Measurements from ENCODE around the gene STAT1.
A peak's percentile ranks its signal among the peaks of the same experiment; 100 is the strongest.

STAT1 gene

DNA sequence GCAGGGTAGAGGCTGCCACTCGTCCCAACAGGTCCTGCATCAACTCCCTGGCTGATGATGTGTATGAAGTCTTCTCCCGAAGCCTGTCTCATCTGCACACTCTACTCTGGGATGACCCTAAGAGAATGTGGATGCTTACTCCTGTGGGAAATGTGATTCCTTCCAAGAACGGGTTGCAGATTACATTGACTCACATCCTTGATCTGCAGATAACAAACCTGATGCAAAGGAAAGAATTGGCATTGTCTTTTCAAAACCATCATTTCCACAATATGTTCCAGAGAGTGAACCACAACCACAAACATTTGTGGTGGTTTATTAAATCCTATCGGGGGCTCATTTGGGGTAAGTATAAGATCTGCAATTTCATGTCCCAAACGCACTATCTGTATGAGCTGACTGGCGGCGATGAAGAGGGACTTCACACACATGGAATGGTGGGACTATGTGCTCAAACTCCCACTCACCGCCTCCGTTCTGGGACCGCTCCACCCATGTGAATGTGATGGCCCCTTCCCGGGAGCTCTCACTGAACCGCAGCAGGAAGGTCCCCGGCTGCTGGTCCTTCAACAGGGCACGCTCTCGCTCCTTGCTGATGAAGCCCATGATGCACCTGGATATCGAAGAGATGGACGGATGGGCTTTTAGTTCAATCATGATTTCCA lies 35.5 kb downstream of the STAT1 start:
- peak overlapping the region; percentile 41 for H4K91ac ChIP-seq (ENCODE audit: low read depth, low read length)
- peaks cover 9 to 25% of the 10 kb centered on the region in 2 experiments for H3K4me1 ChIP-seq (ENCODE audit: control insufficient read depth in 1 of 2, insufficient read depth in 2 of 2, low read length in 2 of 2)
- H2AK5ac ChIP-seq (ENCODE audit: low read length), result peak overlapping the region; percentile 8
- no peaks in the 10 kb centered on the region for H3K79me2 ChIP-seq (ENCODE audit: control insufficient read depth, insufficient read depth, low read length, poor library complexity)
- no peak overlapping the region for H2BK120ac ChIP-seq (ENCODE audit: insufficient read depth, low read length, poor library complexity)
- H3K18ac ChIP-seq (ENCODE audit: low read length), result peak overlapping the region; percentile 74
- no CpG with 5 or more reads among the region's 17 CpGs for WGBS (ENCODE audit: extremely low coverage, insufficient coverage, insufficient read length)
- H4K12ac ChIP-seq (ENCODE audit: low read depth, low read length), result no peak overlapping the region
- H2BK5ac ChIP-seq (ENCODE audit: low read depth, low read length, poor library complexity), result peak overlapping the region; percentile 56
- no peak overlapping the region for H2AFZ ChIP-seq (ENCODE audit: insufficient read depth, low read length, poor library complexity)
- peaks cover 9 to 24% of the 10 kb centered on the region in 2 experiments for H3K36me3 ChIP-seq (ENCODE audit: control insufficient read depth in 1 of 2, insufficient read depth in 2 of 2, low read length in 2 of 2)
- DNase-seq, result no peak
- H3K23ac ChIP-seq (ENCODE audit: low read length), result no peak overlapping the region
- H3K9ac ChIP-seq (ENCODE audit: low read length), result no peak overlapping the region
- H3K27ac ChIP-seq (ENCODE audit: low read depth, low read length), result no peak overlapping the region
- H2BK12ac ChIP-seq (ENCODE audit: low read length), result peak overlapping the region; percentile 48
- H3K4me2 ChIP-seq (ENCODE audit: low read length), result no peak overlapping the region
- peaks cover 2% of the 10 kb centered on the region for H3K9me3 ChIP-seq (ENCODE audit: insufficient read depth, low read depth, low read length)
- peaks cover 10% of the 10 kb centered on the region for H3K79me1 ChIP-seq (ENCODE audit: low read length)
- H3K4me3 ChIP-seq (ENCODE audit: low read depth, low read length), result no peak overlapping the region
- H3K14ac ChIP-seq (ENCODE audit: low read length), result peak overlapping the region; percentile 19
- no peaks in the 10 kb centered on the region for H3K27me3 ChIP-seq (ENCODE audit: insufficient read depth, low read length)
- no peak overlapping the region for H4K8ac ChIP-seq (ENCODE audit: low read depth, low read length)
- no peak overlapping the region for H3K4ac ChIP-seq (ENCODE audit: low read depth, low read length)

DNA sequence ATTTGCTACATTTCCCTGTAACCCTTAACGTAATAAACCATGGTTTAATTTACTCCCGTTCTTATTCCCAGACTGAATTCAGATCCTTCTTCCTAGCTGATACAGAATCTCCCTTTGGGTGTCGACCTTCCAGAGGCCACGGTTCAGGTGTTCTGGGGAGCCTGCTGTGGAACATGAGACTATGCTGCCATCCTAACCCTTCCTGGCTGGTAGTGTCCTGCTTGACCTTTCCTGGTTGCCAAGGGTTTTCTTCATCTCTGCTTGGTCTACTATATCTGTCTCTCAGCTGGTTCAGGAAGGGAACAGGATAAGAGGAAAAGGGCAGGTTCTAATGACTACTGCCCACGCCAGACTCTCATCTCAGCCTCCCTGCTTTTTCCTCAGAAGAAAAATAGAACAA lies 36.5 kb downstream of the STAT1 start:
- Histone ChIP-seq H3K4ac (ENCODE audit: low read depth, low read length) (no peak overlapping the region), H3K36me3 (ENCODE audit: control insufficient read depth in 1 of 2, insufficient read depth in 2 of 2, low read length in 2 of 2) (peaks cover 7 to 17% of the 10 kb centered on the region in 2 experiments), H2BK5ac (ENCODE audit: low read depth, low read length, poor library complexity) (no peak overlapping the region), H3K27ac (ENCODE audit: low read depth, low read length) (no peak overlapping the region), H4K8ac (ENCODE audit: low read depth, low read length) (no peak overlapping the region), H3K4me2 (ENCODE audit: low read length) (no peak overlapping the region), H2BK120ac (ENCODE audit: insufficient read depth, low read length, poor library complexity) (no peak overlapping the region), H3K18ac (ENCODE audit: low read length) (peak overlapping the region; percentile 9), H3K23ac (ENCODE audit: low read length) (no peak overlapping the region), H3K9me3 (ENCODE audit: insufficient read depth, low read depth, low read length) (no peaks in the 10 kb centered on the region), H4K12ac (ENCODE audit: low read depth, low read length) (no peak overlapping the region), H4K91ac (ENCODE audit: low read depth, low read length) (no peak overlapping the region), H3K4me3 (ENCODE audit: low read depth, low read length) (no peak overlapping the region), H2BK12ac (ENCODE audit: low read length) (peak overlapping the region; percentile 93), H3K9ac (ENCODE audit: low read length) (no peak overlapping the region), H3K79me1 (ENCODE audit: low read length) (peaks cover 10% of the 10 kb centered on the region), H3K14ac (ENCODE audit: low read length) (no peak overlapping the region), H2AK5ac (ENCODE audit: low read length) (no peak overlapping the region), H2AFZ (ENCODE audit: insufficient read depth, low read length, poor library complexity) (no peak overlapping the region), H3K79me2 (ENCODE audit: control insufficient read depth, insufficient read depth, low read length, poor library complexity) (no peaks in the 10 kb centered on the region), H3K27me3 (ENCODE audit: insufficient read depth, low read length) (no peaks in the 10 kb centered on the region), H3K4me1 (ENCODE audit: control insufficient read depth in 1 of 2, insufficient read depth in 2 of 2, low read length in 2 of 2) (peaks cover 9 to 25% of the 10 kb centered on the region in 2 experiments)
- DNase-seq, result no peak
- WGBS (ENCODE audit: extremely low coverage, insufficient coverage, insufficient read length), result no CpG with 5 or more reads among the region's 5 CpGs

DNA sequence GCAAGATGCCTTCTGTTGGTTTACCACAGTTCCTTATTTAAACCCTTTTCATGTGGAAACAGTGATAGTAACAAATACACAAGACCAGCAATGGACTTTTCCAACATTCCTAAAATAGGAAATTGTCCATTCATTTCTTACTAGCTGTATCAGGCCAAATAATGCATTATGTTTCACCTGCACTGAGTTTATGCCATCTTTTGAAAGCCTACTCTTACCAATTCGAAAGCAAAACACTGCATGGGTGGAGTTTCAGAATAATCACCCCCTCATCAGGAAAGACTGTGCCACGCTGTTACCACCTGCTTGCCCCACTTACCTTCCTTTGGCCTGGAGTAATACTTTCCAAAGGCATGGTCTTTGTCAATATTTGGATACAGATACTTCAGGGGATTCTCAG lies 37.5 kb downstream of the STAT1 start:
- H4K8ac ChIP-seq (ENCODE audit: low read depth, low read length), result no peak overlapping the region
- H2BK120ac ChIP-seq (ENCODE audit: insufficient read depth, low read length, poor library complexity), result no peak overlapping the region
- DNase-seq, result no peak
- no peak overlapping the region for H2AFZ ChIP-seq (ENCODE audit: insufficient read depth, low read length, poor library complexity)
- no peak overlapping the region for H3K27ac ChIP-seq (ENCODE audit: low read depth, low read length)
- no peak overlapping the region for H3K18ac ChIP-seq (ENCODE audit: low read length)
- peaks cover 13 to 19% of the 10 kb centered on the region in 2 experiments for H3K36me3 ChIP-seq (ENCODE audit: control insufficient read depth in 1 of 2, insufficient read depth in 2 of 2, low read length in 2 of 2)
- no peak overlapping the region for H2AK5ac ChIP-seq (ENCODE audit: low read length)
- H3K79me2 ChIP-seq (ENCODE audit: control insufficient read depth, insufficient read depth, low read length, poor library complexity), result no peaks in the 10 kb centered on the region
- peaks cover 10% of the 10 kb centered on the region for H3K79me1 ChIP-seq (ENCODE audit: low read length)
- WGBS (ENCODE audit: extremely low coverage, insufficient coverage, insufficient read length), result no CpG with 5 or more reads among the region's 2 CpGs
- no peak overlapping the region for H2BK5ac ChIP-seq (ENCODE audit: low read depth, low read length, poor library complexity)
- no peak overlapping the region for H3K4me3 ChIP-seq (ENCODE audit: low read depth, low read length)
- no peak overlapping the region for H3K14ac ChIP-seq (ENCODE audit: low read length)
- H3K9ac ChIP-seq (ENCODE audit: low read length), result no peak overlapping the region
- no peak overlapping the region for H3K23ac ChIP-seq (ENCODE audit: low read length)
- peaks cover 7 to 25% of the 10 kb centered on the region in 2 experiments for H3K4me1 ChIP-seq (ENCODE audit: control insufficient read depth in 1 of 2, insufficient read depth in 2 of 2, low read length in 2 of 2)
- no peak overlapping the region for H4K12ac ChIP-seq (ENCODE audit: low read depth, low read length)
- no peak overlapping the region for H3K4me2 ChIP-seq (ENCODE audit: low read length)
- H2BK12ac ChIP-seq (ENCODE audit: low read length), result no peak overlapping the region
- H3K27me3 ChIP-seq (ENCODE audit: insufficient read depth, low read length), result no peaks in the 10 kb centered on the region
- H3K9me3 ChIP-seq (ENCODE audit: insufficient read depth, low read depth, low read length), result no peaks in the 10 kb centered on the region
- H3K4ac ChIP-seq (ENCODE audit: low read depth, low read length), result no peak overlapping the region
- H4K91ac ChIP-seq (ENCODE audit: low read depth, low read length), result no peak overlapping the region

DNA sequence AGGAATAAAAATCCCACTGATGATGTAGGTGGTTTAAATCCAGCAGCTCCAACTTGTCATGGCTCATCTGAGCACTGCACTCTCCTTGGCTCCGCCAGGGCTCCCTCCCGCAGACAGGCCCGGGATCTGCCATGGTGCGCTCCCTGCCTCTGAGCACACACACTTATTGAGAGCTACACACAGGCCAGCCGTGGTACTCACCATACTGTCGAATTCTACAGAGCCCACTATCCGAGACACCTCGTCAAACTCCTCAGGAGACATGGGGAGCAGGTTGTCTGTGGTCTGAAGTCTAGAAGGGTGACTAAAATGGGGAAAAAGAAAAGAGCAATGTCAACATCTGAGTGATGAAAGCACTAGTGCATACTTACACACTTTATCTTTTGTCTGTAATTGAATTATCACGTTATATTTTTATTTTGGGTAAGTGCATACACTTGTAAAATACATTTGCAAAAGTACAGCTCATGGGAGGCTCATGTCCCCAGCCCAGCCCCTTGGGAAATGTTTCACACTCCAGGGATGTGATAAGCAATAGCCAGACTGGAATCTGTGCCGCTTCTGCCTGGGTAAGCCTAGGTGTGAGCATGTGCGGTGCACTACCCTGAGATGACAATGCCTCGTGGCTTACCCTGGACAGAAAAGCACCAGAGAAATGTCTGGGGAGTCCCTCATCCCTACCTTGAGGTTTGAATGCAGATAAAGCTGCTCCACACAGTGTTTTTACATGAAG lies 39.2 kb downstream of the STAT1 start:
- Histone ChIP-seq H3K27me3 (ENCODE audit: insufficient read depth, low read length) (no peaks in the 10 kb centered on the region), H2AFZ (ENCODE audit: insufficient read depth, low read length, poor library complexity) (no peak overlapping the region), H3K23ac (ENCODE audit: low read length) (no peak overlapping the region), H3K27ac (ENCODE audit: low read depth, low read length) (peak overlapping the region; percentile 27), H4K8ac (ENCODE audit: low read depth, low read length) (peak overlapping the region; percentile 84), H2BK5ac (ENCODE audit: low read depth, low read length, poor library complexity) (no peak overlapping the region), H4K91ac (ENCODE audit: low read depth, low read length) (peak overlapping the region; percentile 70), H2AK5ac (ENCODE audit: low read length) (peak overlapping the region; percentile 87), H3K4me2 (ENCODE audit: low read length) (no peak overlapping the region), H3K18ac (ENCODE audit: low read length) (no peak overlapping the region), H3K4ac (ENCODE audit: low read depth, low read length) (peak overlapping the region; percentile 27), H3K4me3 (ENCODE audit: low read depth, low read length) (no peak overlapping the region), H2BK12ac (ENCODE audit: low read length) (peak overlapping the region; percentile 94), H3K79me1 (ENCODE audit: low read length) (peaks cover 3% of the 10 kb centered on the region), H2BK120ac (ENCODE audit: insufficient read depth, low read length, poor library complexity) (peak overlapping the region; percentile 71), H3K79me2 (ENCODE audit: control insufficient read depth, insufficient read depth, low read length, poor library complexity) (no peaks in the 10 kb centered on the region), H3K36me3 (ENCODE audit: control insufficient read depth in 1 of 2, insufficient read depth in 2 of 2, low read length in 2 of 2) (peaks cover 13 to 29% of the 10 kb centered on the region in 2 experiments), H3K14ac (ENCODE audit: low read length) (peak overlapping the region; percentile 60), H3K9ac (ENCODE audit: low read length) (no peak overlapping the region), H3K4me1 (ENCODE audit: control insufficient read depth in 1 of 2, insufficient read depth in 2 of 2, low read length in 2 of 2) (peaks cover 4 to 15% of the 10 kb centered on the region in 2 experiments), H3K9me3 (ENCODE audit: insufficient read depth, low read depth, low read length) (no peaks in the 10 kb centered on the region), H4K12ac (ENCODE audit: low read depth, low read length) (no peak overlapping the region)
- no CpG with 5 or more reads among the region's 12 CpGs for WGBS (ENCODE audit: extremely low coverage, insufficient coverage, insufficient read length)
- peak in 1 of 2 donors; percentile 14 for DNase-seq

Measured in trophoblast cell (in vitro differentiated cells and primary cell).